ENCODE data around the gene MAP2K1.

DNA sequence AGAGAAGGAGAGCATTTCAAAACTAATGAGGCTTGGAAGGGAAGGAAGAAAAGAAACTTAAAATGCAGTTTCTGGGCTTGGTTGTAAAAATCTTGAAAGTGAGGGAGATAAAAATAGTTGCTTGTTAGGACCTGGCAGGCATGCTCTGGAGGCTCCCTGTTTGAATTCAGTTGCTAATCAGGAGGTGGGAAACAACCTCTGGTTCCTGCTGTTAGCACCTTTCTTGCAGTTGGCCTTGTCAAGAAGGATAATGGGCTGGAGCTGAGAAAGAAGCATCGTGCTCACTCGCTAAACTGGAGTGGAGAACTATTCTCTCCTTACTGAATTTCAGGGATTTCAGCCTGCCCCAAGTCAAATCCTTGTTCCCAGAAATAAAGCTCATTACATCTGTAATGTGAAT, 87.4 kb downstream of the MAP2K1 start:
- TF ChIP-seq ZNF2 (tag by site-specific recombination; IDR thresholded peaks at IDR 0.05), result no peak
- no peak for TF ChIP-seq ZNF335 (tag by site-specific recombination; conservative IDR thresholded peaks at IDR 0.05)
- TF ChIP-seq REST (tag by site-specific recombination; IDR thresholded peaks at IDR 0.05), result no peak
- no peak for TF ChIP-seq PRDM10 (tag by site-specific recombination; IDR thresholded peaks at IDR 0.05)
- TF ChIP-seq ZBTB21 (tag by site-specific recombination; IDR thresholded peaks at IDR 0.05), result no peak
- no peak for TF ChIP-seq KLF8 (tag by site-specific recombination; IDR thresholded peaks at IDR 0.05)
- TF ChIP-seq CTCF (tag by site-specific recombination; IDR thresholded peaks at IDR 0.05), result no peak
- no peak for TF ChIP-seq PRDM1 (tag by site-specific recombination; IDR thresholded peaks at IDR 0.05)
- no peak for TF ChIP-seq ZEB2 (tag by site-specific recombination; IDR thresholded peaks at IDR 0.05)
